CD4-positive, alpha-beta T cell (primary cell): ENCODE measurements around the gene CHMP4A. TPM values are rescaled to one million over a fixed set of nuclear protein-coding genes. Genes with fewer than 3 reads are reported as not detected.

Experiments
- ATAC-seq: fragments of 200-7000 bp; cut with Tn5 transposase; one replicate; pipeline ENCODE4 v1.10.0; 2022; ENCODE audit warnings: mild to moderate bottlenecking; ENCODE audit not compliant: poor library complexity
- CTCF ChIA-PET: fragments of 350-600 bp; sonication (Branson Sonifier 250); formaldehyde crosslinking; loops from one replicate; lab custom pipeline; 2021; ENCODE audit warnings: antibody characterized with exemption, inconsistent platforms; lab: Charles Lee
- POLR2A ChIA-PET: fragments of 350-600 bp; sonication (Branson Sonifier 250); formaldehyde crosslinking; loops from one replicate; lab custom pipeline; 2021; ENCODE audit warnings: antibody characterized with exemption, inconsistent platforms; lab: Charles Lee
- DNase-seq, 14 experiments: peaks; one replicate each; pipeline ENCODE4 v3.0.0-alpha.2; 2013 to 2020; ENCODE audit warnings: mixed read lengths in 2 of 14
- H3K27ac ChIP-seq, 2 donors: one replicate each; pipeline versions ENCODE4 v1.5.1 to v1.7.0; 2013; ENCODE audit warnings: low read length in 2 of 2, low read depth in 1 of 2, mild to moderate bottlenecking in 1 of 2
- H3K27me3 ChIP-seq, 2 experiments: 1 replicate in 1 of 2; 2 replicates in 1 of 2; pipeline versions ENCODE4 v1.6.1 to v1.7.0; 2013; ENCODE audit warnings: low read length in 2 of 2, control low read depth in 1 of 2, mild to moderate bottlenecking in 1 of 2, moderate library complexity in 1 of 2; ENCODE audit not compliant: insufficient read depth in 2 of 2, control insufficient read depth in 1 of 2
- H3K36me3 ChIP-seq: one replicate; pipeline ENCODE4 v1.6.1; 2013; ENCODE audit warnings: low read length, control low read depth; ENCODE audit not compliant: insufficient read depth
- H3K4me1 ChIP-seq: one replicate; pipeline ENCODE4 v1.6.1; 2013; ENCODE audit warnings: low read length, control low read depth; ENCODE audit not compliant: insufficient read depth
- H3K4me3 ChIP-seq: one replicate; pipeline ENCODE4 v1.5.1; 2013; ENCODE audit warnings: mild to moderate bottlenecking, low read length, moderate library complexity
- H3K9me3 ChIP-seq, 2 experiments: 1 replicate in 1 of 2; 2 replicates in 1 of 2; pipeline versions ENCODE4 v1.6.1 to v1.7.0; 2013; ENCODE audit warnings: low read length in 2 of 2, mild to moderate bottlenecking in 2 of 2, control low read depth in 1 of 2, moderate library complexity in 1 of 2; ENCODE audit not compliant: control insufficient read depth in 1 of 2, insufficient read depth in 1 of 2
- H3K27ac Mint-ChIP-seq: one replicate; pipeline ENCODE4 v1.8.0; 2020; ENCODE audit warnings: mixed read lengths
- H3K27me3 Mint-ChIP-seq: one replicate; pipeline ENCODE4 v1.8.0; 2021; ENCODE audit warnings: mixed read lengths
- H3K36me3 Mint-ChIP-seq: one replicate; pipeline ENCODE4 v1.8.0; 2021; ENCODE audit warnings: low read depth, mixed read lengths
- H3K4me1 Mint-ChIP-seq: one replicate; pipeline ENCODE4 v1.8.0; 2021; ENCODE audit warnings: low read depth, mixed read lengths
- H3K4me3 Mint-ChIP-seq: one replicate; pipeline ENCODE4 v1.8.0; 2020; ENCODE audit warnings: mild to moderate bottlenecking, mixed read lengths
- H3K9me3 Mint-ChIP-seq: one replicate; pipeline ENCODE4 v1.8.0; 2020; ENCODE audit warnings: mixed read lengths
- CTCF ChIP-seq: fragments of 200-600 bp; IDR thresholded peaks from one replicate; pipeline ENCODE4 v1.8.0; 2022; ENCODE audit warnings: antibody characterized with exemption, mild to moderate bottlenecking
- intact Hi-C, 2 experiments: fragments of 100-400 bp; cut with DNase I in 1 of 2; cut with micrococcal nuclease in 1 of 2; formaldehyde crosslinking; loops; one replicate each; pipeline versions ENCODE4 v1.15.1 to v1.9.0; 2023 to 2025; cut with DNase I, micrococcal nuclease
- total RNA-seq, 174 experiments: library from RNA in 2 of 174; stranded (reverse) in 2 of 174; gene quantifications; one replicate each; pipeline ENCODE4 v1.2.3 and lab custom pipeline; 2021 to 2026

CHMP4A gene
- total RNA-seq, 2 experiments from 2014 or later = 73.4 to 80.1 TPM

- no peak overlapping the region for H3K4me3 Mint-ChIP-seq
- Histone ChIP-seq H3K27me3 (no peaks in the 10 kb centered on the region), H3K9me3 (no peaks in the 10 kb centered on the region), H3K4me3 (no peak overlapping the region), H3K4me1 (no peaks in the 10 kb centered on the region), H3K36me3 (peaks cover 28% of the 10 kb centered on the region), H3K27ac (no peak overlapping the region)
- DNase-seq (no peak), ATAC-seq (no peak)
- H3K27me3 Mint-ChIP-seq = no peaks in the 10 kb centered on the region
- POLR2A ChIA-PET = no interaction called here
- H3K9me3 Mint-ChIP-seq = no peaks in the 10 kb centered on the region
- CTCF ChIA-PET = no interaction called here
- peaks cover 58% of the 10 kb centered on the region for H3K36me3 Mint-ChIP-seq
- no peak overlapping the region for H3K27ac Mint-ChIP-seq
- no peak for TF ChIP-seq CTCF
- H3K4me1 Mint-ChIP-seq = no peaks in the 10 kb centered on the region
- intact Hi-C loops = no loop called here
Observed at GRCh38 chr14:24260780-24261157, 47.5 kb upstream of the CHMP4A start.

DNA sequence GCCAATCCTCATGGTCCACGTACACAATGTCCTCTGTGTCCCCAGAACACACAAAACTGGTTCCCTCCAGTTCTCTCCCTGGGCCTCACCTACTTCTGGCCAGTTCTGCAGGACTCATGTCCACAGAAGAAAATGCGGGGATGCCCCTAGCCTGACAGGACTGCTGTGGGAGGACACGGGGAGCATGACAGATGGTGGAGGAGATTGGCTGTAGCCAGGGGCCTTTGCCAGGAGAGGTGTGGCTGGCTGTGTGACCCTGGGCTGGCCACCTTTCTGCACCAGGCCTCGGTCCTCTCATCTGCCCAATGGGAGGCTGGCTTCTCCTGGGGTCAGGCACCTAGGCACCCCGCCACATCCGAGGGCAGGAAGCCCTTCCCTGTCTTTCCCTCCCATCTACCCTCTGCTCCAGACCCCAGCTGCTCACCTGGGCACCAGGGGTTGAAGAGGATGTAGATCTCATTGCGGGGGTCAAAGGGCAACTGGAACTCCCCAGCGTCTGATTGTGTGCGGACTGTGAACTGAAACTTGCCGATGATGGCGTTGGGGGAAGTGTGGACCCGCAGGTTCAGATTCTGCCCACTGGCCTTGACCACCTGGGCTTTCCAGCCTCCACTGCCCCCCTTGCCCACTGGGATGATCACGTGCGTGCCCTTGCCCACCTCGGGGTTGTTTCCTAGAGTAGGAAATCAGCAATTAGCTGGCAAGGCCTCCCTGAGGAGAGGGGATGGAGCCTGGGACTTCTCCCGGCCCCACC, 46.9 kb upstream of the CHMP4A start:
- TF ChIP-seq CTCF = no peak
- ATAC-seq = no peak
- Mint-ChIP-seq H3K4me1 (no peaks in the 10 kb centered on the region), H3K9me3 (no peaks in the 10 kb centered on the region), H3K4me3 (no peak overlapping the region), H3K27ac (no peak overlapping the region), H3K27me3 (no peaks in the 10 kb centered on the region), H3K36me3 (peaks cover 59% of the 10 kb centered on the region)
- no peaks in the 10 kb centered on the region for H3K9me3 ChIP-seq
- DNase-seq = no peak
- H3K27ac ChIP-seq = no peak overlapping the region
- ChIA-PET CTCF (no interaction called here), POLR2A (no interaction called here)
- H3K4me3 ChIP-seq = no peak overlapping the region
- no peaks in the 10 kb centered on the region for H3K4me1 ChIP-seq
- peaks cover 28% of the 10 kb centered on the region for H3K36me3 ChIP-seq
- intact Hi-C loops = no loop called here
- H3K27me3 ChIP-seq = no peaks in the 10 kb centered on the region

DNA sequence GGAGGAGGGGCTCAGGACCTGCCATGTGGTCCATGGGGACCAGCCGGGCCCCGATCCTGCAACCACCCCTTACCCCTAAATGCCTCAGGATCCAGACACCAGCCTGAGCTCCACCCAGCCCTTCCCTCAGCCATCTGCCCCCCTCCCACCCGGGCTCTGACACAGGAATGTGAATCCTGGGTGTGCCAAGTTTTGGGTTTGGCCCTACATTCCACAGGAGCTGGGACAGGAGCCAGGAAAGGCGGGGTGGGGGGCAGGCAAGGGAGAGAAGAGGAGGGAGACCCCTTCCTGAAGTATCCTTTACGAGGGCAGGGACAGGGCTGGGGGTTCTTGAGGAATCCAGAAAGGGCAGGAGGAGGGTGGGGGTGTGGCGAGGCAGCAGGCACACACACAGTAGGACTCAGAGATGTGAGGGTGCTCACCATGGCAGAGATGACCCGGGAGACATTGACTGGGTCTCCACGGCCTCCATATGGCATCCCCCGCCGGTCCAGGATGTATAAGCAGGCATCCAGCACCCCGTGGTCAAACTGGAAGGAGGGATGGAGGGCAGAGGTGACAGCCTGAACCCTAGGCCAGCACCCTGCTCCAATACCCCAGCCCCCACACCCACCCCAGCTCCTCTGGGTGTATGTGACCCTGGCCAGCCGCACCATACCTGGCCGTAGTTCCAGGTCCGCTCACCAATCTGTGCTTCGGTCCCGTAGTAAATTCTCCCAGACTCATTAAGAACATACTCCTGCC, 46.2 kb upstream of the CHMP4A start:
- CTCF ChIA-PET = no interaction called here
- intact Hi-C loops = no loop called here
- Mint-ChIP-seq H3K9me3 (no peaks in the 10 kb centered on the region), H3K27ac (no peak overlapping the region), H3K4me1 (no peaks in the 10 kb centered on the region), H3K4me3 (no peak overlapping the region), H3K27me3 (no peaks in the 10 kb centered on the region), H3K36me3 (peaks cover 56% of the 10 kb centered on the region)
- H3K4me1 ChIP-seq = no peaks in the 10 kb centered on the region
- TF ChIP-seq CTCF = no peak
- peaks cover 27% of the 10 kb centered on the region for H3K36me3 ChIP-seq
- H3K9me3 ChIP-seq = no peaks in the 10 kb centered on the region
- H3K27ac ChIP-seq = no peak overlapping the region
- POLR2A ChIA-PET = interaction anchor here (0.7 kb wide), 1 partner anchor 17 kb away, joined by 3 read pairs; the partner anchor contains the start of gene TINF2
- ATAC-seq = no peak
- no peak for DNase-seq
- H3K4me3 ChIP-seq = no peak overlapping the region
- H3K27me3 ChIP-seq = no peaks in the 10 kb centered on the region
